ENCODE measurements around the gene AGPAT2. TPM values are rescaled to one million over a fixed set of nuclear protein-coding genes. Genes with fewer than 3 reads are reported as not detected.

AGPAT2 gene
- total RNA-seq, 1 donor: 76.5 TPM

DNA sequence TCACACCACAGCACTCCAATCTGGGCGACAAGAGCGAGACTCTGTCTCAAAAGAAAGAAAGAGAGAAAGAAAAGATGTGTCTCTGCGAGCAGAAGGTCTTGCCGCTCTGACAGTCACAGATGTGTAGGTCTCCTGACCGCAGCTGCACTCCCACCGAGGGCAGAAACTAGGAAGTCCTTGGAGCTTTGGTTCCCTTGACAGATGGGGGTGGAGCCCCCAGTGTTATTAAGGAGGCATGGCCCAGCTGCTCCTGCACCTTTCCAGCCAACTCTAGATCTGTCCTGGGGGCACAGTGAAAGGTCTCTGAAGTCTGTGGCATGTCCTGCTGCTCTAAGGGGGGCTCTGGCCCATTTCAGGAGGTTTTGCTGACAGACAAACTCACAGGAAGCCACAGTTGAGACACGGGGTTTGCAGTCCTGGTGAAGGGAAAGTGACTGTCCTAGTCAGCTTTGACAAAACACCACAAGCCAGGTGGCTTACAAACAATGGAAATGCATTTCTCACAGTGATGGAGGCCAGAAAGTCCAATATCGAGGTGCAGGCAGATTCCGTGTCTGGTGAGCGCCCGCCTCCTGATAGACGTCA is 16.1 kb upstream of the AGPAT2 start:
- DNase-seq (ENCODE audit: low read depth in 2 of 3, low spot score in 2 of 3): peak in 2 of 3 donors; percentile 81 to 88

DNA sequence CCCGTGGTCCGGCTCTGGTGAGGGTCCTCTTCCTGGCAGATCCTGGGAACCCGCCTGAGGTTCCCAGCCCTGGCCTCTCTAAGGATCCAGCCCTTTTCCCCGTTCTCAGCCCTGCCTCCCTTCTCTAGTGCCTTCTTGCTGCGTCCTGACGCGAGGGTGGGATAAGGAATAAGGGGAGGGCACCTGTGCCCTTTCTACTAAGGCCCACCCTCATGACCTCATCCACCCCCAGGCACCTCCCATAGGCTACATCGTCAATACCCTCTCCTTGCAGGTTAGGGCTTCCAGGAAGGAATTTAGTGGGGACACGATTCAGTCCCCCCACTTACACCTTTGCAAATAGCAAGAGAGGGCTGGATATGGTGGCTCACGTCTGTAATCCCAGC is 14.4 kb upstream of the AGPAT2 start:
- DNase-seq (ENCODE audit: low read depth in 2 of 3, low spot score in 2 of 3): peak in 1 of 3 donors; percentile 56

- DNase-seq (ENCODE audit: low read depth in 2 of 3, low spot score in 2 of 3): peak; percentile 29 to 91 (median 84)
These were observed 13.9 kb upstream of the AGPAT2 start for GRCh38 chr9:136700959-136701667.

- DNase-seq (ENCODE audit: low read depth in 2 of 3, low spot score in 2 of 3): no peak
These were observed 13.0 kb upstream of the AGPAT2 start for GRCh38 chr9:136700304-136700703.

GRCh38 chr9:136698635-136699246 is 11.5 kb upstream of the AGPAT2 start:
- DNase-seq (ENCODE audit: low read depth in 2 of 3, low spot score in 2 of 3): no peak

DNA sequence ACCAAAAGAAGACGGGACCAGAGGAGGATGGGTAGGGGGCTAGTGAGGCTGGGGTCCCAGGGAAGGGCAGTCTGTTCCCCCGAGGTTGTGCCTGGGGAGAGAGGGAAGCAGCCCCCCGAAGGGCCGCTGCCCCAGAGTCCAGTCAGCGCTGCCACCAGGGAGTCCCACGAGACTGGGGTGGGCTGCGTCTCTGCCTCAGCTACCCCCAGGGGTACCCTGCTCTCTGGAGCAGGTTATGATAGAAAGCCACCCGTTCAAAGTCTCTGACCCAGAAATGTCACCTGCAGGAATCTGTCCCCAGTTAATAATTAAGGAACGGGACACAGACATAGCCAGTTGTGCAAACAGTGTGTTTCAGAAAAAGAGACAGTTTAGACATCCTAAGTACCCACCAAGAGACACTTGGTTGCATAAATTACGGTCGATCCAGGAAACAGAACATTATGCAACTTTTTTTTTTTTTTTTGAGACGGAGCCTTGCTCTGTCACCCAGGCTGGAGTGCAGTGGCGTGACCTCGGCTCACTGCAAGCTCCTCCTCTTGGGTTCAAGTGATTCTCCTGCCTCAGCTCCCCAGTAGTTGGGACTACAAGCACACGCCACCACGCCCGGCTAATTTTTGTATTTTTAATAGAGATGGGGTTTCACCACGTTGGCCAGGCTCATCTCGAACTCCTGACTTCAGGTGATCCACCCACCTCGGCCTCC is 10.7 kb upstream of the AGPAT2 start:
- DNase-seq (ENCODE audit: low read depth in 2 of 3, low spot score in 2 of 3): no peak

GRCh38 chr9:136697146-136697820 is 10.0 kb upstream of the AGPAT2 start:
- DNase-seq (ENCODE audit: low read depth in 2 of 3, low spot score in 2 of 3): no peak

GRCh38 chr9:136696502-136696901 is 9.2 kb upstream of the AGPAT2 start:
- no peak for DNase-seq (ENCODE audit: low read depth in 2 of 3, low spot score in 2 of 3)

DNA sequence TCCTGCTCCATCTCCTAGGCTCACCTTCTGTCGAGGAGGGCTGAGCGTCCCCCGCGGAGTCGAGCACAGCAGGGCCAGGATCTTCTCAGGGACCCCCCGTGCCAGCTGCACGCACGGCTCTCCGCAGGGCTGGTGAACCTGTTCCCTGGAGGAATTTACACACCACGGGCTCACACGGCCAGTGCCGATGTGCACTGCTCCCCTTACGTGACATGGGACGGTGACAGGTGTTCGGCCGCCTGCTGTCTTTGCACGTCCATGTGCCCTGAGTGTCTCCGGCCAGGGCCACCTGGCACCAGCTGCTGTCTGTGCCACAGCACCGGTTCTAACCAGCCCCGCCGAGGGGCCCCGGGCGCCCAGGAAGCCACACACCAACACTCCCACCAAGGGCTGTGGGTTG is 8.7 kb upstream of the AGPAT2 start:
- no peak for DNase-seq (ENCODE audit: low read depth in 2 of 3, low spot score in 2 of 3)

- no peak for DNase-seq (ENCODE audit: low read depth in 2 of 3, low spot score in 2 of 3)
These were observed 8.2 kb upstream of the AGPAT2 start for GRCh38 chr9:136695435-136695895.

DNA sequence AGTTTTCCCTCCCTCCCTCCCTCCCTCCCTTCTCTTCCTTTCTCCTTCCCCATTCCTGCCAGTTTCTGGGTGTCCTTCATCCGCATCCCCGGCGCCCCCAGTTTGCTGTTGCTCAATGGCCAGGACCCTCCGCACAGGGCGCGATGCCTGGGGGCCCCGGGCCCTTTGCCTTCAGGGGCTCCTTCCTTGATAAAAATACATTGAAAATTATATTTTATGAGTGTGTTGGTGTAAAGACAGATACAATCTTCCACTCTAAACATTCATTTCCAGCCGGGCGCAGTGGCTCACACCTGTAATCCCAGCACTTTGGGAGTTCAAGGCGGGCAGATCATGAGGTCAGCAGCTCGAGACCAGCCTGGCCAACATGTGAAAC is 7.6 kb upstream of the AGPAT2 start:
- DNase-seq (ENCODE audit: low read depth in 2 of 3, low spot score in 2 of 3): no peak

GRCh38 chr9:136694163-136694871 is 7.1 kb upstream of the AGPAT2 start:
- DNase-seq (ENCODE audit: low read depth in 2 of 3, low spot score in 2 of 3): peak in 2 of 3 donors; percentile 60 to 67

- DNase-seq (ENCODE audit: low read depth in 2 of 3, low spot score in 2 of 3): no peak
These were observed 6.4 kb upstream of the AGPAT2 start for GRCh38 chr9:136693490-136694162.

DNA sequence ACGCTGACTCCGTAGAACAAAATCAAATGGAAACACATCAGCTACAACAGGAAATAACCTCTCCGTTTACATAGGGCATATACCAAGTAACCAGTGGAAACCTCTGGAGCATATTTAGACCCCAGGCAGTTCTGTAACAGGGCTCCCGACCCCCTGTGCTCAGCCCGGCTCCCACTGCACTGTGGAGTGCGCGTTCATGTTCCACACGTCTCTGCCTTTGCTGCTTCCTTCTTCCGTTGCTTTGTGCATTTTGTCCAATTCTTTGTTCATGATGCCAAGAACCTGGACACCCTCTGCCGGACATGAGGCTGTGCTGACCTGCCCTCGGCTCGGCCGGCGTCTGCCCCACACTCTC is 5.9 kb upstream of the AGPAT2 start:
- DNase-seq (ENCODE audit: low read depth in 2 of 3, low spot score in 2 of 3): no peak

DNA sequence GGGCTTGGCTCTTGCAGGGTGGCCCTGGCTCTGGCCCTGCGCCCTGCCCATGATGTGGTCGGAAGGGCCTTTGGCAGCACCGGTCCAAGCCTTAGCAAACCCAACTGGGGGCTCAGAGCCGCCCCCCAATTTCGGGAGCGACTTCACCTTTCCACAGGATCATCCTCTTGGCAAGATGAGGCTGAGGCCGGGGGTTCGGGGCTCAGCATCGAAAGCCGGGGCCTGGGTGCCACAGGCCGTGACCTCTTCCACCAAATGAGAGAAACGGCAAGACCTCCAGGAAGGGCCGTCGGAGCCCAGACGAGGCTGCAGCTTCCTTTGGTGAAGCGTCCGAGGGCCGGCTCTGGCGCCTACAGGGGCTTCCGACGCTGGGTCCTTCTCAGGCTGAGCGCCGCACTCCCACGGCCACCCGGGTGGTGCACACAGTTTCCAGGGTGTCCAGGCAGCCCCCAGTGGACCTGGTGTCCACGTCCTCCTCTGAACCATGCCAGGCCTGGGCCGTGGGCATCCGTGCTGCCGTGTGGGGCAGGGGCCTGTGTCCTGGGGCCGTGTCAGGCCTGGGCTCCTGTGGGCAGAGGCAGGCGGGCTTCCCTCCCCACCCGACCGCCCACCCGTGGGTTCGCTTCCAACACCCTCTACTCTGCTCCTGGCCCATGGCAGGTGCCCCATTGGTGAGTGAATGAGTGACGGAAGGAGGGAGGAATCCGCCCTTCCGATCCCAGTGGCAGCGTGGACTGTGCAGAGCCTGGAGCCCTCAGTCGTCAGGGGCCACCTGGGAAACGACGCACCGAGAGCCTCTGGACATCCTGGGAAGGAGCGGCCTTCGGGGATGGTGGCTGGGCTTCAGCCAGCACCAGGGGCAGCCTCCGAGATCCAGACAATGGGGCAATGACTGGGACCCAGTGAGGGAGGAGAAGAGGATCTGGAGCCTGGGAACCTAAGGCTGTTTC is 5.2 kb upstream of the AGPAT2 start:
- no peak for DNase-seq (ENCODE audit: low read depth in 2 of 3, low spot score in 2 of 3)

DNA sequence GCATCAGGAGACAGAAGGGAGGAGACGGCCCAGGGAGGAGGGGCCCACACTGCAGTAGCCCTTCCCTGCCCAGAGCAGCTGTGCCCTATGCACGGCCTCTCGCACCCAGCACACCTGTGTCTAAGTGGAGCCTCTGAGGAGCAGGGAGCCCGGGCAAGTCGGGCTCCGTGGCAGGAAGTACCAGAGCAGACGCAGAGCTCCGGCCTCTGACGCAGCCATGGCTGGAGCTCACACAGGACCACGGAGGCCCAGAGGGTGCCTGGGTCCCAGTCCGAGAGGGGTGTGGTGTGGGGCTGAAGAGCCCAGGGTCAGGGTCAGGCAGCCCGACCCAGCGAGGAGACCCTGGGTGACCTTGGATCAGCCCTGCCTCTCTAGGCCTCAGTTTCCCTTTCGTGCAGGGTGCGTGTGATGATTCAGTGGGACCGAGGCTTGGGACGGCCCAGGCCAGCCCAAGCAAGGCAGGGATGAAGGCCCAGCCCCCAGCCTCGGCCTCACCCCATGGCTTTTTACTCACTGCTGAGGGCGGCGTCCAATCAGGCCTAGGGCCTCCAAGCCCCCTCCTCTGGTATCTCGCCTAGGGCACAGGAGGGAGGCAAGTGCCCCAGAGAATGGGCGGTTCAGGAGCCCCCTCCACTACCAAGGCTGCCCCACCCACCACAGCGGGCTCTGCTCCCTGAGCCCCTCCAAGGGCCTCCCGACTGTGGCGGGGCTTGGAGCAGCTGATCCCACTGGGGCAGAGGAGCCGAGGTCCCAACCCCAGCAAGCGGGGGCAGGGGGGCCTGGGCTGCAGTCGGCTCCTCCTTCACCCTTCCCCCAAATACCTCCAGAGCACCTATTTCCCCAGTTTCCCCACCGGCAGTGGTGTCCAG is 4.3 kb upstream of the AGPAT2 start:
- no peak for DNase-seq (ENCODE audit: low read depth in 2 of 3, low spot score in 2 of 3)

DNA sequence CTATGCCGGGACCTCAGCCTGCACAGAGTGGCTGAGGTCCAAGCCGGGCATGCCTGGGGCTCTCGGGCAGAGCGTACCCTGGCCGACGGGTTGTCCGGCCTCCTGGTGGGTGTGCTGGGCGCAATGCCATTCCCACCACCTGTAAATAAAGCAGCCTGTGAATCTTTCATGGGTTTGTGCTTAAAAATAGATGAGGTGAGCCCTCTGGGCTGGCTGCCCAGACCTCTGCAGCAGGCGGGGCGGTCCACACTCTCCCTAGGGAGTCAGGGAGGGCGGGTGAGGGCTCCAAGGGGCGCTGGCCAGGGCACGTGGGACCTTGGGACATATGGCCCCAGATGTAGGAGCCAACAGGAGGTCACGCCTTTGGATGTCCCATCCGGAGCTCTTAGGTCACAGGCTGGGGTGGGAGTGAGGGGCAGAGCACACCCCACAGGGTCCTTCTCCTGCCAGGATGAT is 3.6 kb upstream of the AGPAT2 start:
- no peak for DNase-seq (ENCODE audit: low read depth in 2 of 3, low spot score in 2 of 3)

All from hematopoietic multipotent progenitor cell (in vitro differentiated cells).